Stimulated activated CD4-positive, alpha-beta T cell treated with anti-CD3 and anti-CD28 coated beads, Interleukin-1b, Interleukin-23, amount 100 ng/mL, for 48 hours (primary cell): Measurements from ENCODE around the gene C12orf60.

Source experiments
- DNase-seq: peaks from one replicate; pipeline ENCODE4 v3.0.0-alpha.2; 2020

Gene C12orf60

DNA sequence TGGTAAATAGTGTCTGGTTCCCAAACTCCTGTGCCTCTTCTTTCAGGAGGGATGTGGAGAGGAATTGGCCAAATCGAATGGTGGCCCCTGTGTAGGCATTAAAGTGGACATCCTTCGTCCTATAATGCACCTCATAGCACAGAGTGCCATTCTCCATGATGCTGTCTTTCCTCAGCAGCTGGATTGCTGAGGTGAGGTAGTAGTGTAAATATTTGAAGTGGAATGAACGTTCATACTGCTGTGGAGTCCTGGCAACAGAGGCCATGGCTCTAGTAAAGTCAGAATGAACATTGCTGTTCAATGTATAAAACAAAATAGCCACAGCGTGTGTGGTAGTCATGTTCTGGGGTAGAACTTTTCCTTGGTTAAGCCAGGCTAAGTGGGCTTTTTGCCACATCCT is 37.1 kb downstream of the C12orf60 start:
- DNase-seq: no peak

GRCh38 chr12:14841761-14842160 is 38.3 kb downstream of the C12orf60 start:
- DNase-seq: no peak

- no peak for DNase-seq
These were observed 38.8 kb downstream of the C12orf60 start for GRCh38 chr12:14842315-14842714.

GRCh38 chr12:14843425-14843887 is 40.0 kb downstream of the C12orf60 start, which contains the start of gene ART4:
TSS of gene ART4 (minus strand) at chr12:14843526. CDS start at chr12:14843113, 413 bp downstream.
- no peak for DNase-seq

DNA sequence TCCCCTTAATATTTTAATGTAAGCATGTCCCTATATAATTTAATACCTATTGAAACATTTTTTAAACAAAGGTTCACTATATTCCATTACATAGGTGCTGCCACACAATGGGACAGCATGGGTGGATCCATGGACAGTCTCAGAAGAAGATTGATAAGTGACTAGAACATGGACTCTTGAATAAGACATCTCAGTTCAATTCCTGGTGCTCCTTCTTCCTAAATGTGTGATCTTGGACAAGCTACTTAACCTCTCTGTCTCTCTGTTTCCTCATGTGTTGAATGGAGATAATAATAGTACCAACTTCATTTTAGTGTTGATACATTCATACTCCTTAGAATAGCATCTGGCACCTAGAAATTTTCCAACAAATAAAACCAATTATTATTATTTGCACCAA is 40.9 kb downstream of the C12orf60 start:
- no peak for DNase-seq

DNA sequence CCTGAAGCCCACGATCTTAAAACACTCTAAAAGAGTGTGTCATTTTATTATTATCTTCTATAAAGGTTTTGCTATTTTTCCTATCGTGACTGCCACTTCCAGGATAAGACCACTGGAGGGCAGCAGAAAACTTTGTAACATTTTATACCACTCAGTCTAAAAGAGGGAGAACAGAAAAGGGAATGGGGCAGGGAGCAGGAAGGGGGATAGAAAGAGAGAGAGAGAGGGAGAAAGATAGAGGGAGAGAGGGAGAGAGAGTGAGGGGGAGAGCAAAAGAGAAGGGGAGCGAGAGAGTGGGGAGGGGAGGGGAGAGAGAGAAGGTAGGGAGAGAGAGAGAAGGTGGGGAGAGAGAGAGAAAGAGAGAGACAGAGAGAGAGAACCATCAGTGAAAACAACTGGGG is 41.9 kb downstream of the C12orf60 start:
- no peak for DNase-seq

DNA sequence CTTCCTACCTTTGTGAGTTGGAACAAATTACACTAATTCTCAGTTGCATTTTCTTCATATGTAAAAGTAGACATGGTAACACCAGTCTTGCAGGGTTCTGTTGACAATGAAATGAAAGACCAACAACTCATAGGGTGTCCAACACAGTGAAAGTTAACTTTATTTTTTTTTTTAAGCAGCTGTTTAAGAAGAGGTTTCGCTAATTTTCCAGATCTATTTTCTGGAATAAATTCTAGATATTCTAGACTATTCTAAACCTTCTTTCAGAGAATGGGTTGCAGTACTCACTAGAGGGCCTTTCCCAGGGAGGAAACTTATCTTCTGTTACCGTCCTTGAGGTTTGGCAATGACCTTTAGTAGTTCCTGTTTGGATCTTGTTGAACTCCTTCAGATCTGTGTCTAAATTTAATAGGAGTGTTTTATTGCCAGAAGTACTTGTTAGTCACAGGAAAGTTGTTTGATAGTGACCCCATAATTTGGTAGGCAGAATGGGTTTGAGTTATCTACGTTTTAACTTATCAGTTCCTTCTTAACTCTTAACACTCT is 42.6 kb downstream of the C12orf60 start:
- no peak for DNase-seq

- DNase-seq: no peak
These were observed 43.6 kb downstream of the C12orf60 start for GRCh38 chr12:14846876-14847580.

DNA sequence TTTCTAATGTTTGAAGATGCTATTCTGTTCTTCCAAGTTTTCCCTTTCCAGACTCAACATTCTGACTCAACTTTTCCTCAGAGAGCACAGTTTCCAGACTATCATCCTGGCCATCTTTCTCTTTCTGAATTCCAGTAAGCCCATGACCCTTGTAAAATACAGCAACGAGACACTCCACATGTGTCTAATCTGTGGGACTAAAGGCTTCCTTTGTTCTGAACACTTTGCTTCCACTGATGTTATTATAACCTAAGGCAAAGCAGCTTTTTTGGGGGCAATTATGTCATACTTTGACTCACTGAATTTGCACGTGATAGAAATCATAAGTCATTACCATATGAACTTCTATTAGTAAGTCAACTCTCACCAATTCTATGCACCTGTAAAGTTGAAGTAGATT is 46.2 kb downstream of the C12orf60 start:
- no peak for DNase-seq

DNA sequence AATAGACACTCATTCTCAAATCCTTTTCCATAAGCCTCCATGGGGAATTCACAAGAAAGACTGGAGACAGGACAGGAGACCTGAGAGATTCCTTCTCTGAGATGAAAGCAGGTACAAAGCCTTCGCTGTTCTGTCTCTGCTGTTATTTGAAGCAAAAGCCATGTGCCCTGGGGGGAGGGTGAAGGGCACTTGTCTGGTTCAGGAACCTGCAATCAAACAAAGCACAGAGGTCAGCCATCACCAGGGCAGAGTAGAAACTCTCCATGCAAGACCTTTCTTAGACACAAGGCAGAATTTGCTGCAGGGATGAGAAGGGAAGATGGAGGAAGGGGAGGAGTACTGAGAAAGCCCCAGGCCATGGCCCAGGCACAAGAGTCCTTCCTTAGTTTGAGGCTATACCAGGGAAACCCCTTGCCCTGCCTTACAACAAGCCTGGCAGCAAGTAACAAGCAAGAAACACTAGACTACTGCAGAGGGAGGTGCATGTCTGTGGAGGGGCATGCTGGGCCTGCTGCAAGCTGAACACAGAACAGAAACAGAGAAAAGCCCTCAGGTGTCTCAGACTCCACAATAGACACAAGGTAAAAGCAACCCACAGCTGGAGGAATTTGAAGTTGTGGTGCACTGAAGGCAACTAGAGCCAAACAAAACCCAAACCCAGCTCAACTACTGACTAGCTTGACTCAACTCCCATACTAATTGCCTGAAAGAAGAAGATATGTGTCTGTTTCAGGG is 47.6 kb downstream of the C12orf60 start:
- DNase-seq: no peak

DNA sequence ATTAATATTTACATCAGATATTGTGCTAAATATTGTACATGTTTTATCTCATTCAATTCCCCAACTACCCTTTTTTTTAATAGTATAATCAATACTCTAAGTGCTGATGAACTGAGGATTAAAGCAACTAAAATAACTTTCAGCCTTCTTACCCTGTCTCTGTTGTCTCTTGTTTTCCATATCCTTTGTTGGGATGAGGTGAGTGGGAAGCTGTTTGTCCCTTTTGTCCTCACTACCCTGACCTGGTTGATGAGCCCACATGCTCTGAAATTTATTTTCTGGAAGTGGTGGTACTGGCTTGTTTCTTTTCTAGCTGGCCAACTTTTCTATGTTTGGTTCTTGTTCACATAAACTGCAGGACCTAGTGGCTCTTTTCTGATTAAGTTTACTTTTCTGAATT is 49.4 kb downstream of the C12orf60 start:
- no peak for DNase-seq

DNA sequence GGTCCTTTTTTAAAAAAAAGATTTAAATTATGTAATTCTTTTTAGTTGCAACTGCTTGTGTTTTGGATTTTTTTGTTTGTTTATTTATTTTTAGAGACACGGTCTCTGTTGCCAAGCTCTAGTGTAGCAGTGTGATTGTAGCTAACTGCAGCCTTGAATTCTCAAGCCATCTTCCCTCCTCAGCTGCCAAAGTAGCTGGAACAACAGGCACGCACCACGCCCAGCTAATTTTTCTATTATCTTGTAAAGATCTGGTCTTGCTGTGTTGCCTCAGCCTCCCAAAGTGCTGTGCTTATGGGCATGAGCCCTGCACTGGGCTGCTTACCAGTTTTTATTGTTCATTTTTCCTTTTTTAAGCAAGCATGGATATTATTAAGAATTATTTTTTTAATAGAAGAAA is 50.5 kb downstream of the C12orf60 start:
- no peak for DNase-seq

- no peak for DNase-seq
These were observed 51.2 kb downstream of the C12orf60 start for GRCh38 chr12:14854586-14855183.

GRCh38 chr12:14858513-14858912 is 55.0 kb downstream of the C12orf60 start:
- DNase-seq: no peak

- DNase-seq: no peak
These were observed 57.0 kb downstream of the C12orf60 start for GRCh38 chr12:14860490-14860889.

- DNase-seq: no peak
These were observed 65.5 kb downstream of the C12orf60 start for GRCh38 chr12:14868916-14869506.

DNA sequence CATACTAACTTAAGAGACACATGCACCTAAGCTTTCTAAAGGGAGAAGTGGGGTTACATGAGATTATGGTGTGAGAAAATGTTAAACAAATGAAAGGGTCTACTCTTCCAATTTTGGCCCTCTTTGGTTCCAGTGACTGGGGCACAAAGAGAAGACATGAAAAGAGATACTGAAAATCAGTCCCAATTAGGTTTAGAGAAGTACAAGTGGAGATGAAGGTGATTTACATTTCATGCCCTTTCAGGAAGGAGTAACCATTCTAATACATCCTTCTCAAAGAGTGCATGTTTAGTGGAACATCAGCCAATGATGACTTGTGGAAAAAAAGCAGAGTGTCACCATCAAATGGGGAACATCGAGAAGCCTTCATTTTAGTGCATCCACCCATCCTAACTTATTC is 67.8 kb downstream of the C12orf60 start:
- DNase-seq: no peak

- DNase-seq: no peak
These were observed 68.4 kb downstream of the C12orf60 start for GRCh38 chr12:14871886-14872285.

GRCh38 chr12:14873440-14874185 is 70.1 kb downstream of the C12orf60 start:
- no peak for DNase-seq
